Small intestine (tissue), 7 donors: ENCODE data around the gene MAN1B1. TPM values are rescaled to one million over a fixed set of nuclear protein-coding genes. Genes with fewer than 3 reads are reported as not detected.

Experiments
- DNase-seq, 2 donors: peaks; one replicate each; pipeline versions ENCODE4 v3.0.0 to v3.0.0-alpha.2; 2013
- FAIRE-seq: peaks from 2 replicates; lab custom pipeline; 2012; peaks lifted over from hg19 to GRCh38; lab: Jason Lieb, UNC
- H3K27ac ChIP-seq, 3 donors: one replicate each; pipeline ENCODE4 v1.5.1; 2013; ENCODE audit warnings: low read length in 2 of 3, mild to moderate bottlenecking in 2 of 3, control low read depth in 1 of 3, inconsistent platforms in 1 of 3, low read depth in 1 of 3, moderate library complexity in 1 of 3
- H3K27me3 ChIP-seq, 3 donors: one replicate each; pipeline ENCODE4 v1.6.1; 2013; ENCODE audit warnings: low read length in 3 of 3, inconsistent platforms in 1 of 3; ENCODE audit not compliant: control insufficient read depth in 3 of 3, insufficient read depth in 3 of 3
- H3K36me3 ChIP-seq, 3 donors: one replicate each; pipeline ENCODE4 v1.6.1; 2013; ENCODE audit warnings: low read length in 3 of 3, inconsistent platforms in 1 of 3, low read depth in 1 of 3, mild to moderate bottlenecking in 1 of 3, moderate library complexity in 1 of 3; ENCODE audit not compliant: control insufficient read depth in 3 of 3, insufficient read depth in 2 of 3
- H3K4me1 ChIP-seq, 3 donors: one replicate each; pipeline ENCODE4 v1.6.1; 2013; ENCODE audit warnings: low read length in 2 of 3, inconsistent platforms in 1 of 3, low read depth in 1 of 3, mild to moderate bottlenecking in 1 of 3, moderate library complexity in 1 of 3; ENCODE audit not compliant: control insufficient read depth in 3 of 3, insufficient read depth in 2 of 3
- H3K4me3 ChIP-seq, 3 donors: one replicate each; pipeline ENCODE4 v1.5.1; 2013; ENCODE audit warnings: low read length in 3 of 3, control low read depth in 1 of 3, inconsistent platforms in 1 of 3, low read depth in 1 of 3, mild to moderate bottlenecking in 1 of 3, moderate library complexity in 1 of 3
- H3K9me3 ChIP-seq, 2 donors: one replicate each; pipeline ENCODE4 v1.6.1; 2013; ENCODE audit warnings: low read depth in 1 of 2, low read length in 1 of 2; ENCODE audit not compliant: control insufficient read depth in 2 of 2, insufficient read depth in 1 of 2
- WGBS, 3 donors: extraction: QIAGEN DNeasy Blood & Tissue Kit; methylation state at CpG; one replicate each; pipeline ENCODE4 v1.1.7; 2013; 5-methylcytosine and 5-hydroxymethylcytosine counted together
- polyA plus RNA-seq, 4 donors: library from polyadenylated mRNA; stranded (reverse) in 3 of 4; unstranded in 1 of 4; fragments of 200-250 nt in 3 of 4; fragments of 120-200 nt in 1 of 4; gene quantifications; one replicate each; pipeline versions ENCODE4 v1.2.1 to v1.2.3, GENCODE V29; 2013
- donor health status: healthy with polysubstance abuse.
- donor health status: control.
- donor health status: control.
- donor health status: Bipolar disorder and iron deficiency.
- donor health status: healthy.

MAN1B1 gene
- polyA plus RNA-seq, 4 donors, result 40.3 to 69.4 (median 42.5) TPM

- Histone ChIP-seq H3K4me3 (no peak overlapping the region), H3K9me3 (no peaks in the 10 kb centered on the region), H3K4me1 (no peaks in the 10 kb centered on the region), H3K27me3 (peaks cover 18 to 72% (median 30%) of the 10 kb centered on the region in 3 donors), H3K36me3 (no peaks in the 10 kb centered on the region), H3K27ac (no peak overlapping the region)
- FAIRE-seq (no peak), DNase-seq (no peak)
- 25 to 36% (median 31%) methylated on average over 24 to 27 of the region's 27 CpGs for WGBS, 3 donors
These were observed 49.6 kb downstream of the MAN1B1 start for GRCh38 chr9:137136261-137136880.

- WGBS, 3 donors, result 62 to 76% (median 67%) methylated on average over 22 to 23 of the region's 23 CpGs
- Histone ChIP-seq H3K36me3 (no peaks in the 10 kb centered on the region), H3K27ac (no peak overlapping the region), H3K9me3 (no peaks in the 10 kb centered on the region), H3K4me1 (no peaks in the 10 kb centered on the region), H3K4me3 (no peak overlapping the region), H3K27me3 (peaks cover 18 to 75% (median 30%) of the 10 kb centered on the region in 3 donors)
- no peak for FAIRE-seq
- DNase-seq, result no peak
These were observed 50.3 kb downstream of the MAN1B1 start for GRCh38 chr9:137136881-137137607.

GRCh38 chr9:137138058-137138721, 51.4 kb downstream of the MAN1B1 start:
- FAIRE-seq (no peak), DNase-seq (no peak)
- H3K4me3 ChIP-seq, result no peak overlapping the region
- no peaks in the 10 kb centered on the region for H3K9me3 ChIP-seq
- 9 to 19% (median 12%) methylated on average over 18 to 25 of the region's 25 CpGs for WGBS, 3 donors
- no peaks in the 10 kb centered on the region for H3K4me1 ChIP-seq
- H3K27me3 ChIP-seq, result peaks cover 18 to 79% (median 30%) of the 10 kb centered on the region in 3 donors
- no peaks in the 10 kb centered on the region for H3K36me3 ChIP-seq
- H3K27ac ChIP-seq, result no peak overlapping the region

GRCh38 chr9:137138722-137139467, 52.1 kb downstream of the MAN1B1 start, which contains the start of gene GRIN1:
GRIN1 (plus strand) TSS chr9:137139154; CDS start chr9:137139487, 333 bp downstream.
- no peak for FAIRE-seq
- Histone ChIP-seq H3K27me3 (peaks cover 18 to 80% (median 30%) of the 10 kb centered on the region in 3 donors), H3K4me1 (no peaks in the 10 kb centered on the region), H3K27ac (no peak within 1 kb of the TSS), H3K36me3 (no peaks in the 10 kb centered on the region), H3K9me3 (no peaks in the 10 kb centered on the region), H3K4me3 (no peak within 1 kb of the TSS)
- DNase-seq, result peak in 1 of 2 donors; percentile 73
- WGBS, 3 donors, result 8 to 18% (median 16%) methylated on average over 60 to 104 of the region's 104 CpGs

GRCh38 chr9:137139468-137140150, 52.8 kb downstream of the MAN1B1 start:
- WGBS, 3 donors, result 33 to 37% (median 33%) methylated on average over 28 to 37 of the region's 37 CpGs
- no peak overlapping the region for H3K4me3 ChIP-seq

GRCh38 chr9:137140151-137141012, 53.6 kb downstream of the MAN1B1 start:
- Histone ChIP-seq H3K27ac (no peak overlapping the region), H3K36me3 (no peaks in the 10 kb centered on the region), H3K4me3 (no peak overlapping the region), H3K27me3 (peaks cover 18 to 76% (median 30%) of the 10 kb centered on the region in 3 donors), H3K4me1 (no peaks in the 10 kb centered on the region), H3K9me3 (no peaks in the 10 kb centered on the region)
- FAIRE-seq, result no peak
- WGBS, 3 donors, result 54 to 58% (median 58%) methylated on average over 25 to 26 of the region's 26 CpGs
- no peak for DNase-seq

More at GRCh38 chr9:137139468-137140150, 52.8 kb downstream of the MAN1B1 start:
- no peaks in the 10 kb centered on the region for H3K9me3 ChIP-seq
- no peaks in the 10 kb centered on the region for H3K36me3 ChIP-seq
- H3K27ac ChIP-seq, result no peak overlapping the region
- peaks cover 18 to 76% (median 30%) of the 10 kb centered on the region in 3 donors for H3K27me3 ChIP-seq
- DNase-seq (no peak), FAIRE-seq (no peak)
- H3K4me1 ChIP-seq, result no peaks in the 10 kb centered on the region

GRCh38 chr9:137141050-137141810, 54.4 kb downstream of the MAN1B1 start:
- Histone ChIP-seq H3K4me3 (no peak overlapping the region), H3K4me1 (no peaks in the 10 kb centered on the region), H3K9me3 (no peaks in the 10 kb centered on the region), H3K27ac (no peak overlapping the region), H3K27me3 (peaks cover 18 to 75% (median 29%) of the 10 kb centered on the region in 3 donors), H3K36me3 (no peaks in the 10 kb centered on the region)
- WGBS, 3 donors, result 64 to 76% (median 75%) methylated on average over 17 of the region's 17 CpGs
- DNase-seq, result no peak
- FAIRE-seq, result no peak
